Neural progenitor cell (in vitro differentiated cells): ENCODE results near the gene UNC13B. TPM values are rescaled to one million over a fixed set of nuclear protein-coding genes. Genes with fewer than 3 reads are reported as not detected.

ENCODE experiments used
- DNase-seq: peaks from one replicate; pipeline ENCODE4 v3.0.0-alpha.2; 2016; ENCODE audit warnings: low spot score
- H2AFZ ChIP-seq: fragments of 200-600 bp; sonication (generic); replicated peaks from 2 replicates; pipeline ENCODE4 v1.6.1; 2016; ENCODE audit warnings: antibody characterized with exemption
- H3F3A ChIP-seq: fragments of 200-600 bp; sonication (generic); 2 replicates; pipeline ENCODE4 v1.6.1; 2016; ENCODE audit warnings: antibody characterized with exemption, low read depth
- H3K27ac ChIP-seq: fragments of 200-600 bp; sonication (generic); 2 replicates; pipeline ENCODE4 v1.5.1; 2016; ENCODE audit warnings: mild to moderate bottlenecking
- H3K27me3 ChIP-seq: fragments of 200-600 bp; sonication (generic); 2 replicates; pipeline ENCODE4 v1.6.1; 2016; ENCODE audit warnings: mild to moderate bottlenecking, moderate library complexity
- H3K36me3 ChIP-seq: fragments of 200-600 bp; sonication (generic); 2 replicates; pipeline ENCODE4 v1.5.1; 2016
- H3K4me1 ChIP-seq: fragments of 200-600 bp; sonication (generic); 2 replicates; pipeline ENCODE4 v1.6.1; 2016; ENCODE audit warnings: mixed run types
- H3K4me2 ChIP-seq: fragments of 200-600 bp; sonication (generic); 2 replicates; pipeline ENCODE4 v1.6.1; 2016
- H3K4me3 ChIP-seq: fragments of 200-600 bp; sonication (generic); 2 replicates; pipeline ENCODE4 v1.5.1; 2016
- H3K79me2 ChIP-seq: fragments of 200-600 bp; sonication (generic); 2 replicates; pipeline ENCODE4 v1.6.1; 2016; ENCODE audit warnings: low read depth
- H3K9ac ChIP-seq: fragments of 200-600 bp; sonication (generic); 2 replicates; pipeline ENCODE4 v1.6.1; 2016
- H3K9me3 ChIP-seq: fragments of 200-600 bp; sonication (generic); 2 replicates; pipeline ENCODE4 v1.5.1; 2016; ENCODE audit warnings: low read depth
- H4K20me1 ChIP-seq: fragments of 200-600 bp; sonication (generic); 2 replicates; pipeline ENCODE4 v1.6.1; 2016; ENCODE audit warnings: low read depth
- H3K27ac Mint-ChIP-seq: 3 replicates; pipeline ENCODE4 v1.8.0; 2021; ENCODE audit warnings: mixed read lengths
- H3K27me3 Mint-ChIP-seq: 2 replicates; pipeline ENCODE4 v1.8.0; 2022; ENCODE audit warnings: low read depth, mild to moderate bottlenecking, inconsistent platforms, moderate library complexity, mixed read lengths; ENCODE audit not compliant: insufficient read depth
- H3K36me3 Mint-ChIP-seq: 3 replicates; pipeline ENCODE4 v1.8.0; 2021; ENCODE audit warnings: mixed read lengths
- H3K4me1 Mint-ChIP-seq: 3 replicates; pipeline ENCODE4 v1.8.0; 2021; ENCODE audit warnings: mixed read lengths
- H3K4me3 Mint-ChIP-seq: 3 replicates; pipeline ENCODE4 v1.8.0; 2021; ENCODE audit warnings: mild to moderate bottlenecking, moderate library complexity, mixed read lengths
- H3K9me3 Mint-ChIP-seq: 3 replicates; pipeline ENCODE4 v1.8.0; 2020; ENCODE audit warnings: mixed read lengths
- CTCF ChIP-seq: fragments of 200-600 bp; sonication (generic); IDR thresholded peaks from 2 replicates; pipeline ENCODE4 v1.5.1; 2017; ENCODE audit warnings: antibody characterized with exemption, mild to moderate bottlenecking
- EZH2 ChIP-seq: fragments of 200-600 bp; sonication (generic); IDR thresholded peaks from 2 replicates; pipeline ENCODE4 v1.6.1; 2017; ENCODE audit warnings: antibody characterized with exemption, mild to moderate bottlenecking, moderate library complexity
- EZH2phosphoT487 ChIP-seq: fragments of 200-600 bp; sonication (generic); IDR thresholded peaks from 2 replicates; pipeline ENCODE4 v1.6.1; 2017; ENCODE audit warnings: antibody characterized with exemption
- total RNA-seq: library from RNA; depleted of rRNA; stranded (reverse); fragments of >200 nt; gene quantifications from 2 replicates; pipeline ENCODE4 v1.2.3, GENCODE V29; 2015; ENCODE audit warnings: low replicate concordance

The UNC13B gene
- total RNA-seq, 1 donor from 2014 or later = 40.7 TPM

- no peak overlapping the region for H3K4me3 ChIP-seq
- no peaks in the 10 kb centered on the region for H3K9me3 ChIP-seq
- H3K4me1 ChIP-seq = peaks cover 53% of the 10 kb centered on the region
- H3K36me3 ChIP-seq = no peaks in the 10 kb centered on the region
- Mint-ChIP-seq H3K9me3 (no peaks in the 10 kb centered on the region), H3K36me3 (peaks cover 5% of the 10 kb centered on the region), H3K4me1 (peaks cover 30% of the 10 kb centered on the region), H3K4me3 (no peak overlapping the region), H3K27me3 (no peaks in the 10 kb centered on the region), H3K27ac (peak overlapping the region; percentile 63)
- no peak overlapping the region for H3K9ac ChIP-seq
- H3K27me3 ChIP-seq = no peaks in the 10 kb centered on the region
- H4K20me1 ChIP-seq = no peaks in the 10 kb centered on the region
- no peak overlapping the region for H3K27ac ChIP-seq
- no peak overlapping the region for H3K4me2 ChIP-seq
- H3K79me2 ChIP-seq = no peaks in the 10 kb centered on the region
- peaks cover 33% of the 10 kb centered on the region for H3F3A ChIP-seq
- no peak for DNase-seq
- H2AFZ ChIP-seq = no peak overlapping the region
- TF ChIP-seq EZH2 = no peak
- TF ChIP-seq CTCF = no peak
- TF ChIP-seq EZH2phosphoT487 = no peak
Observed at GRCh38 chr9:35295369-35296036, 133.7 kb downstream of the UNC13B start.

DNA sequence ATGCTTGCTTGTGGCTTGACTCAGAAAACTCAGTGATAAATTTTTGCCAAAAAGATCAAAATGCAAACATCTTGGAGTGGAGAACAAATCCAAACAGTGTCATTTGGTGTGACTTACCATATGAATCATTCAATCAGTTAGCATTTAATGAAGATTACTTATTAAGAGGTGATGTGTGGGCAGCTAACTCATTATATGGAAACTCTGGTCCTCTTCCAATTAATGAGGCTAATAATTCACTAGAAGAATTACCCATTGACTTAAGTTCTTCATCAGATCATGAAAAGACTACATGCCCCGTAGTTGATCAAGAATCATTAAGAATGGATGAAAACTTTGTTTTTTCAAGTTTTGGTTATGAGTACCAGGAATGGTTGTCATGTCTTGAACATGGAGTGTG lies 141.8 kb downstream of the UNC13B start:
- Mint-ChIP-seq H3K4me1 (peaks cover 6% of the 10 kb centered on the region), H3K27me3 (no peaks in the 10 kb centered on the region), H3K36me3 (peaks cover 4% of the 10 kb centered on the region), H3K9me3 (peaks cover 15% of the 10 kb centered on the region), H3K4me3 (no peak overlapping the region), H3K27ac (no peak overlapping the region)
- no peaks in the 10 kb centered on the region for H3K9me3 ChIP-seq
- H3K4me1 ChIP-seq = peaks cover 5% of the 10 kb centered on the region
- H3K27ac ChIP-seq = no peak overlapping the region
- H3F3A ChIP-seq = no peaks in the 10 kb centered on the region
- H3K36me3 ChIP-seq = no peaks in the 10 kb centered on the region
- no peak overlapping the region for H3K4me3 ChIP-seq
- H4K20me1 ChIP-seq = no peaks in the 10 kb centered on the region
- DNase-seq = no peak
- H3K9ac ChIP-seq = no peak overlapping the region
- no peaks in the 10 kb centered on the region for H3K79me2 ChIP-seq
- TF ChIP-seq EZH2 (no peak), EZH2phosphoT487 (no peak), CTCF (no peak)
- no peak overlapping the region for H2AFZ ChIP-seq
- no peak overlapping the region for H3K4me2 ChIP-seq
- no peaks in the 10 kb centered on the region for H3K27me3 ChIP-seq

GRCh38 chr9:35306283-35306682 lies 144.5 kb downstream of the UNC13B start:
- no peak for DNase-seq
- Histone ChIP-seq H3K4me1 (no peaks in the 10 kb centered on the region), H3K79me2 (no peaks in the 10 kb centered on the region), H3K27me3 (no peaks in the 10 kb centered on the region), H3K9ac (no peak overlapping the region), H3K4me2 (no peak overlapping the region), H3K27ac (no peak overlapping the region), H3F3A (no peaks in the 10 kb centered on the region), H4K20me1 (no peaks in the 10 kb centered on the region), H2AFZ (no peak overlapping the region), H3K36me3 (no peaks in the 10 kb centered on the region), H3K4me3 (no peak overlapping the region), H3K9me3 (no peaks in the 10 kb centered on the region)
- TF ChIP-seq CTCF (no peak), EZH2phosphoT487 (no peak), EZH2 (no peak)
- peaks cover 6% of the 10 kb centered on the region for H3K4me1 Mint-ChIP-seq
- peaks cover 15% of the 10 kb centered on the region for H3K9me3 Mint-ChIP-seq
- H3K27ac Mint-ChIP-seq = peak overlapping the region; percentile 31
- peaks cover 4% of the 10 kb centered on the region for H3K36me3 Mint-ChIP-seq
- H3K27me3 Mint-ChIP-seq = no peaks in the 10 kb centered on the region
- no peak overlapping the region for H3K4me3 Mint-ChIP-seq
